NCI-H1092 treated with DMSO at 0.1 percent for 48 hours (cell line): ENCODE measurements around the gene STARD8.

Experiments
- DNase-seq: peaks from one replicate; lab custom pipeline; 2025; lab: John Stamatoyannopoulos, UW

The STARD8 gene

GRCh38 chrX:68750316-68750715, 102.8 kb downstream of the STARD8 start:
- no peak for DNase-seq

- DNase-seq, result no peak
Observed at GRCh38 chrX:68751372-68751771, 103.9 kb downstream of the STARD8 start.

- no peak for DNase-seq
Observed at GRCh38 chrX:68753218-68753617, 105.8 kb downstream of the STARD8 start.

- no peak for DNase-seq
Observed at GRCh38 chrX:68754406-68754805, 106.9 kb downstream of the STARD8 start.

GRCh38 chrX:68755616-68756125, 108.2 kb downstream of the STARD8 start:
- no peak for DNase-seq

GRCh38 chrX:68757331-68757730, 109.9 kb downstream of the STARD8 start:
- DNase-seq, result no peak

GRCh38 chrX:68757731-68758130, 110.3 kb downstream of the STARD8 start:
- no peak for DNase-seq

GRCh38 chrX:68758671-68759070, 111.2 kb downstream of the STARD8 start:
- DNase-seq, result no peak

GRCh38 chrX:68761086-68761485, 113.6 kb downstream of the STARD8 start:
- DNase-seq, result no peak

GRCh38 chrX:68762766-68763165, 115.3 kb downstream of the STARD8 start:
- no peak for DNase-seq

- no peak for DNase-seq
Observed at GRCh38 chrX:68763481-68763880, 116.0 kb downstream of the STARD8 start.
